ENCODE measurements around the gene STMP1.

DNA sequence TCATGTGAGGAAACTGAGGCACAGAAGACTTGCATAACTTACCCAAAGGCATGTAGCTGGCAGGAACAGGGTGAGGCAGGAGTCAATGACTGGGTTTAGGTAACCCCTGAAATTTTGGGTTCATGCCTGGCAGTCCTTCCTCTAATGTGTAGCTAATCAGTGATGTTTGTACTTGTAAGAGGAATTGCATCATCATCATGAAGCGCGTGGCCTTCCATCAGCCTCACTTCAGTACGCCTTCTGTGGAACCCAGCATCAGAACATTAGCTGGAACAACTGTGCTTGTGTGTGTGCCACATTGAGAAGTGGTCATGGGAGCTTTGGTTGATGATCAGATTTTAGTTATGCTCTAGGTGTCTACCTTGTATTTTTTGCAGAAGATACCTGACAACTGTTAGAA lies 18.2 kb upstream of the STMP1 start:
- TF ChIP-seq POLR2AphosphoS5 (IDR thresholded peaks at IDR 0.05; ENCODE audit: low read depth, low read length) (no peak), POLR2A (IDR thresholded peaks at IDR 0.05; ENCODE audit: low read depth, low read length) (no peak), TAF1 (IDR thresholded peaks at IDR 0.05; ENCODE audit: borderline replicate concordance, low read depth, low read length) (no peak)

All from GM12892 (cell line).